SU-DHL-6 (cell line): ENCODE data around the gene TAF5L.
"Not testable (repeated sequence)": the region's sequence is repeated elsewhere in the genome, so short reads cannot be mapped to it uniquely, and the experiment has no call there.

Experiments used
- H2AFZ ChIP-seq: fragments of 200-600 bp; sonication (generic); 2 replicates; pipeline ENCODE4 v1.6.1; 2014; ENCODE audit warnings: low read depth, mild to moderate bottlenecking, moderate library complexity, mixed read lengths, antibody characterized with exemption, low read length; ENCODE audit not compliant: severe bottlenecking
- H3F3A ChIP-seq: fragments of 200-600 bp; shearing (Covaris generic); 2 replicates; pipeline ENCODE4 v1.6.0; 2016; ENCODE audit warnings: antibody characterized with exemption, mild to moderate bottlenecking; ENCODE audit not compliant: insufficient read depth
- H3K27ac ChIP-seq: fragments of 200-600 bp; sonication (generic); 2 replicates; pipeline ENCODE4 v1.5.1; 2016; ENCODE audit warnings: low read depth, mild to moderate bottlenecking, low read length, moderate library complexity, mixed read lengths
- H3K27me3 ChIP-seq: fragments of 200-600 bp; sonication (generic), shearing (Covaris generic); 2 replicates; pipeline ENCODE4 v1.6.0; 2014; ENCODE audit warnings: mild to moderate bottlenecking, low read length
- H3K36me3 ChIP-seq: fragments of 200-600 bp; sonication (generic); 2 replicates; pipeline ENCODE4 v1.6.1; 2014; ENCODE audit warnings: mild to moderate bottlenecking, low read length, mixed read lengths
- H3K4me2 ChIP-seq: fragments of 300-600, 200-600 bp; shearing (Covaris generic), sonication (generic); 2 replicates; pipeline ENCODE4 v1.6.0; 2014; ENCODE audit warnings: low read length, low read depth, mild to moderate bottlenecking; ENCODE audit not compliant: poor library complexity, severe bottlenecking
- H3K4me3 ChIP-seq: fragments of 200-600 bp; sonication (generic); 2 replicates; pipeline ENCODE4 v1.5.1; 2014; ENCODE audit warnings: antibody characterized with exemption, low read length, mild to moderate bottlenecking, mixed read lengths; ENCODE audit not compliant: insufficient read depth, poor library complexity, severe bottlenecking
- H3K79me2 ChIP-seq: fragments of 200-600 bp; sonication (generic); 2 replicates; pipeline ENCODE4 v1.6.1; 2014; ENCODE audit warnings: mild to moderate bottlenecking, low read length, moderate library complexity; ENCODE audit not compliant: insufficient read depth
- H3K9ac ChIP-seq: fragments of 200-600 bp; sonication (generic); 2 replicates; pipeline ENCODE4 v1.7.0; 2014; ENCODE audit warnings: mild to moderate bottlenecking, low read length
- H3K9me2 ChIP-seq: fragments of 200-600 bp; sonication (generic); replicated peaks from 2 replicates; pipeline ENCODE4 v1.6.1; 2014; ENCODE audit warnings: low read length; ENCODE audit not compliant: insufficient read depth
- H3K9me3 ChIP-seq: fragments of 200-600 bp; sonication (generic); 2 replicates; pipeline ENCODE4 v1.6.1; 2014; ENCODE audit warnings: low read length, mixed read lengths; ENCODE audit not compliant: insufficient read depth
- H4K20me1 ChIP-seq: fragments of 200-600 bp; sonication (generic); 2 replicates; pipeline ENCODE4 v1.6.1; 2014; ENCODE audit warnings: low read depth, mild to moderate bottlenecking, antibody characterized with exemption, low read length, moderate library complexity, mixed read lengths
- EZH2phosphoT487 ChIP-seq: fragments of 200-600 bp; sonication (generic), shearing (Covaris generic); conservative IDR thresholded peaks from 2 replicates; pipeline ENCODE4 v1.6.1; 2018; ENCODE audit warnings: mild to moderate bottlenecking, antibody characterized with exemption, low read length, moderate library complexity, mixed read lengths
- TF ChIP-seq, protein P1 (sequence below): fragments of 200-600 bp; sonication (generic); IDR thresholded peaks from one replicate; pipeline ENCODE4 v1.5.1; 2017; ENCODE audit warnings: antibody characterized with exemption, mild to moderate bottlenecking, low read length, moderate library complexity; ENCODE audit not compliant: insufficient read depth, poor library complexity, severe bottlenecking

TAF5L gene

DNA sequence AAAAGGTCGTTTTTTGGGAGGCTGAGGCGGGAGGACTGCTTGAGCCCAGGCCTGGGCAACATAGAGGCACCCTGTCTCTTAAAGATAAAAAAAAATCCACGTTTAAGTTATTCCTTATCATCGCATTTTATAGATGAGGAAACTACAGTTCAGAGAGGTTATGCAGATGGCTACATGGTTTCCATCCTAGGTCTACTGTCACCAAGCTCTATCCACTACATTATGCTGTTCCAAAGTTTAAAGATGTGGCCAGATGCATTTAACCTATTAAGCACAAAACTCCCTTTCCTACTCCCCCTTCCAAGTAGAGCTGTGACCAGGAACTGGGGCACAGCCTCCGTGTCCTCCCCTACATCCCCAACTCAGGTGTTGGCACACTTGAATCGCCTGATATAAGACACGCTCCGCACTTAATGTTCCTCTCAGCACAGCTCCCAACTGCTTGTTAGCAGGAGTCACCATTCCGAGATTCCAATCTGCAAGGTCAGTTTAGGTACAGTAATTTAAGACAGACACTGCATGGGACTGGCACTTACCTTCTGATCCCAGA is 1.3 kb downstream of the TAF5L start:
- Histone ChIP-seq H3F3A (no peaks in the 10 kb centered on the region; the same call in 1 of the 2 replicates), H3K9me2 (no peaks in the 10 kb centered on the region), H4K20me1 (peaks cover 18% of the 10 kb centered on the region), H3K9ac (peak overlapping the region; percentile 95), H3K79me2 (peaks cover 93% of the 10 kb centered on the region), H3K9me3 (no peaks in the 10 kb centered on the region), H3K36me3 (peaks cover 22% of the 10 kb centered on the region; the same call in 1 of the 2 replicates), H2AFZ (no peak overlapping the region), H3K4me2 (peak overlapping the region; percentile 75), H3K27me3 (no peaks in the 10 kb centered on the region), H3K27ac (no peak overlapping the region; the same call in 1 of the 2 replicates), H3K4me3 (peak overlapping the region; percentile 93)
- TF ChIP-seq, protein P1, sequence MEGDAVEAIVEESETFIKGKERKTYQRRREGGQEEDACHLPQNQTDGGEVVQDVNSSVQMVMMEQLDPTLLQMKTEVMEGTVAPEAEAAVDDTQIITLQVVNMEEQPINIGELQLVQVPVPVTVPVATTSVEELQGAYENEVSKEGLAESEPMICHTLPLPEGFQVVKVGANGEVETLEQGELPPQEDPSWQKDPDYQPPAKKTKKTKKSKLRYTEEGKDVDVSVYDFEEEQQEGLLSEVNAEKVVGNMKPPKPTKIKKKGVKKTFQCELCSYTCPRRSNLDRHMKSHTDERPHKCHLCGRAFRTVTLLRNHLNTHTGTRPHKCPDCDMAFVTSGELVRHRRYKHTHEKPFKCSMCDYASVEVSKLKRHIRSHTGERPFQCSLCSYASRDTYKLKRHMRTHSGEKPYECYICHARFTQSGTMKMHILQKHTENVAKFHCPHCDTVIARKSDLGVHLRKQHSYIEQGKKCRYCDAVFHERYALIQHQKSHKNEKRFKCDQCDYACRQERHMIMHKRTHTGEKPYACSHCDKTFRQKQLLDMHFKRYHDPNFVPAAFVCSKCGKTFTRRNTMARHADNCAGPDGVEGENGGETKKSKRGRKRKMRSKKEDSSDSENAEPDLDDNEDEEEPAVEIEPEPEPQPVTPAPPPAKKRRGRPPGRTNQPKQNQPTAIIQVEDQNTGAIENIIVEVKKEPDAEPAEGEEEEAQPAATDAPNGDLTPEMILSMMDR, result no peak
- no peak for TF ChIP-seq EZH2phosphoT487

DNA sequence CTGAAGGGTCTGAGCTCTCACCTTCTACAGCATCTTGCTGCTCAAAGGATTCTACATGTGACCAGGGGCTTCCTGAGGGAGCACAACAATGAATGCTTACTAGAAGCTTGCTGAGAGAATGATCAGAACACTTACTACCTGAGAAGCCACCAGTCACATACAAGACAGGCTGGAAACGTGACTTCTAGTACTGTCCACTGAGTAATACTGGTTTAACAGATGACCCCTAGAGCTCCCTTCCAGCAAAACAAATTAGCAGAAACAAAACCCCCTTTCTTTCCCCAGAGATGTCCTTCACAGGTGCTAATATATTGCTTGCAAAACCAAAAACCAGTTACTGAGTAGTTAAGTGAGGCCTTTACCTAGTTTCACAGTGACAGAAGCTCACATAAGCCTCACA is 2.1 kb downstream of the TAF5L start:
- peak overlapping the region; percentile 93 for H3K4me3 ChIP-seq

DNA sequence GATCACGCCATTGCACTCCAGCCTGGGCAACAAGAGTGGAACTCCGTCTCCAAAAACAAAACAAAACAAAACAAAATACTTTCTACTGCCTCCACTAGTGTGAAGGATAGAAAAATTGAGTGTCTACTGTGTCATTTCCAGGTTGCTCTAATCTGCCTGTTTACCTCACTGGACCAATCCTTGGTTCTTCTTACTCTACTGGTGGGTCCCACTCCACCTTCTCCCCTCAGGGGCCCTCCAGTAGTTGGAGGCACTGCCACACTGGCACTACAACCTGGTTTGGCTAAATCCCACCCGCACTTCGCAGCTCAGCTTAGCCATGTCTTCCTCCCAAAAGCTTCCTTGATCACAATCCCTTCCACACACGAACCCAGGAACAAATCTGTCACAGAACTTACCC is 2.7 kb downstream of the TAF5L start:
- 0 out of 2 replicates have a peak overlapping the region, but pooled peaks have one; percentile 95 for H3K9ac ChIP-seq
- no peaks in the 10 kb centered on the region for H3K9me3 ChIP-seq

More for the DNA sequence above, 2.1 kb downstream of the TAF5L start:
- no peak for TF ChIP-seq EZH2phosphoT487
- TF ChIP-seq, protein P1, result no peak
- no peak overlapping the region for H3K27ac ChIP-seq
- H3K9ac ChIP-seq, result peak overlapping the region; percentile 95
- H2AFZ ChIP-seq, result no peak overlapping the region
- peaks cover 15% of the 10 kb centered on the region; the same call in 1 of the 2 replicates for H3K36me3 ChIP-seq
- H3K4me2 ChIP-seq, result peak overlapping the region; percentile 75
- H3K79me2 ChIP-seq, result peaks cover 93% of the 10 kb centered on the region
- H3F3A ChIP-seq, result no peaks in the 10 kb centered on the region; the same call in 1 of the 2 replicates
- no peaks in the 10 kb centered on the region for H3K27me3 ChIP-seq
- H4K20me1 ChIP-seq, result peaks cover 16% of the 10 kb centered on the region
- H3K9me2 ChIP-seq, result no peaks in the 10 kb centered on the region
- no peaks in the 10 kb centered on the region for H3K9me3 ChIP-seq

DNA sequence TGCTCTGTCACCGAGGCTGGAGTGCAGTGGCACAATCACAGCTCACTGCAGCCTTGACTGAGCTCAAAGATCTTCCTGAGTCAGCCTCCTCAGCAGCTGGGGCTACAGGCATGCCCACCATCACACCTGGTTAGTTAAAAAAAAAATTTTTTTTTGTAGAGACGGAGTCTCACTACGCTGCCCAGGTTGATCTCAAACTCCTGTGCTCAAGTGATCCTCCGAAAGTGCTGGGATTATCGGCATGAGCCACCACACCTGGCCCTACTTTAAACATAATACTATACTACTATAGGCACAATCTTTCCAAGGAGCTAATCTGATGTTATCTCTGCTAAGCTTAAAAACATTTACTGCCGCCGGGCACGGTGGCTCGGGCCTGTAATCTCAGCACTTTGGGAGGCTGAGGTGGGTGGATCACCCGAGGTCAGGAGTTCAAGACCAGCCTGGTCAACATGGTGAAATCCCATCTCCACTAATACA is 3.2 kb downstream of the TAF5L start:
- Histone ChIP-seq H4K20me1 (peaks cover 16% of the 10 kb centered on the region), H3K79me2 (peaks cover 94% of the 10 kb centered on the region), H3K4me2 (peak overlapping the region; percentile 19)
- H3K4me3 ChIP-seq, H3K27ac ChIP-seq, H3K9me3 ChIP-seq, H3K9ac ChIP-seq, H3K27me3 ChIP-seq, H3K36me3 ChIP-seq, H2AFZ ChIP-seq, H3K9me2 ChIP-seq, H3F3A ChIP-seq: not testable (repeated sequence)

More for the DNA sequence above, 2.7 kb downstream of the TAF5L start:
- TF ChIP-seq, protein P1, result no peak
- no peak for TF ChIP-seq EZH2phosphoT487
- Histone ChIP-seq H3K36me3 (peaks cover 10% of the 10 kb centered on the region; the same call in 1 of the 2 replicates), H3K4me2 (peak overlapping the region; percentile 75), H3K9me2 (no peaks in the 10 kb centered on the region), H3K79me2 (peaks cover 93% of the 10 kb centered on the region), H3K4me3 (no peak overlapping the region), H3F3A (no peaks in the 10 kb centered on the region), H3K27ac (no peak overlapping the region), H4K20me1 (peaks cover 16% of the 10 kb centered on the region), H2AFZ (no peak overlapping the region), H3K27me3 (no peaks in the 10 kb centered on the region)
